ENCODE data around the gene C6orf89. TPM values are rescaled to one million over a fixed set of nuclear protein-coding genes. Genes with fewer than 3 reads are reported as not detected.
A peak's percentile ranks its signal among the peaks of the same experiment; 100 is the strongest.

Gene C6orf89
- total and polyA plus RNA-seq, 9 donors = 23.1 to 102 (median 62.2) TPM

DNA sequence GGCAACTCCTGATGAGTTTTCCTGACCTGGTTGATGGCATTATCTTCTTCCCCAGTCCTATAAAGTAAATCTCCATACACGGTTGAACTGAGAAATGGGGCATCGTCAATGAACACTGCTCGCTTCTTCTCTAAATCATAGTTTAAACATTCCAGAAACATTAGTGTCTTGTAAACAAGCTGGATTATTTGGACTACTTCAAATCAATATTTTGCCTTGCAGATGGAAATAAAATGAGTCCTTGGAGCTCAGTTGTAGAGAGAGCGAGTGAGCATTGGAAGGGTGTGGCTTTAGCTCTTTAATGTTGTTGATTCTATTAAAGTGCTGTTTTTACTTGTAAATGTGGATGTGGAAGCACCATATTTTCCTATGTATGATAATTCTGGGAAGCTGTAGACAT is 18.4 kb downstream of the C6orf89 start:
- no peaks in the 10 kb centered on the region for H3K9me3 ChIP-seq
- H3K27me3 ChIP-seq = no peaks in the 10 kb centered on the region
- peak overlapping the region in 1 of 2 donors; percentile 60 for H3K27ac ChIP-seq
- DNase-seq = no peak
- H3K36me3 ChIP-seq = no peaks in the 10 kb centered on the region
- H3K4me1 ChIP-seq (ENCODE audit: insufficient read depth) = peaks cover 24% of the 10 kb centered on the region
- intact Hi-C loops (cut with DNase I) = no loop called here
- 10 to 38% (median 24%) methylated on average over 4 of the region's 4 CpGs for WGBS, 3 donors
- TF ChIP-seq POLR2A (IDR thresholded peaks at IDR 0.05) (no peak), EP300 (IDR thresholded peaks at IDR 0.05) (no peak)
- TF ChIP-seq, protein P1, sequence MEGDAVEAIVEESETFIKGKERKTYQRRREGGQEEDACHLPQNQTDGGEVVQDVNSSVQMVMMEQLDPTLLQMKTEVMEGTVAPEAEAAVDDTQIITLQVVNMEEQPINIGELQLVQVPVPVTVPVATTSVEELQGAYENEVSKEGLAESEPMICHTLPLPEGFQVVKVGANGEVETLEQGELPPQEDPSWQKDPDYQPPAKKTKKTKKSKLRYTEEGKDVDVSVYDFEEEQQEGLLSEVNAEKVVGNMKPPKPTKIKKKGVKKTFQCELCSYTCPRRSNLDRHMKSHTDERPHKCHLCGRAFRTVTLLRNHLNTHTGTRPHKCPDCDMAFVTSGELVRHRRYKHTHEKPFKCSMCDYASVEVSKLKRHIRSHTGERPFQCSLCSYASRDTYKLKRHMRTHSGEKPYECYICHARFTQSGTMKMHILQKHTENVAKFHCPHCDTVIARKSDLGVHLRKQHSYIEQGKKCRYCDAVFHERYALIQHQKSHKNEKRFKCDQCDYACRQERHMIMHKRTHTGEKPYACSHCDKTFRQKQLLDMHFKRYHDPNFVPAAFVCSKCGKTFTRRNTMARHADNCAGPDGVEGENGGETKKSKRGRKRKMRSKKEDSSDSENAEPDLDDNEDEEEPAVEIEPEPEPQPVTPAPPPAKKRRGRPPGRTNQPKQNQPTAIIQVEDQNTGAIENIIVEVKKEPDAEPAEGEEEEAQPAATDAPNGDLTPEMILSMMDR (IDR thresholded peaks at IDR 0.05) = no peak
- H3K4me3 ChIP-seq = no peak overlapping the region

DNA sequence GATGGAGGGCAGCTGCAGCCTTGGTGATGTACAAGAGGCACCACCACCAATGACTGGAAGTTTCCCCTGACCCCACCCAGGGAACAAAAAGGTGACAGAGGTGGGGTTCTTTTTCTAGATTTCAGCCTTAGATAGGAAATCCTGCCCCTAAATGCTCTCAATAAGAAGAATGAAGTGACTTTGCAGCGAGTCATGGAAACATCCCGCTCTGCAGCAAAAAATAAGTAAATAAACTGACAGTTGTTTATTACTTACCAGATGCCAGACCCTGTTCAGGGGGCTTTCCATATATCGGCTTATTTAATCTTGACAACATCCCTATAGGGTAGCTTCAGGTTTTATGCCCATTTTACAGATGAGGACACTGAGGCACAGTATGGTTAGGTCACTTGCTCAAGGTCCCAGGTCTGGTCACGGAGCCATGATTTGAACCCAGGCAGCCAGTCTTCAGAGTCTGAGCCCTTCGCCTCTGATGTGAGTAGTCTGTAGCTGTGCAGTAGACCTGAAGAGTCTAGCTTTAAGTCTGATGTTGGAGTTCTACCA is 19.2 kb downstream of the C6orf89 start:
- H3K4me1 ChIP-seq (ENCODE audit: insufficient read depth) = peaks cover 24% of the 10 kb centered on the region
- TF ChIP-seq EP300 (IDR thresholded peaks at IDR 0.05) (no peak), POLR2A (IDR thresholded peaks at IDR 0.05) (no peak)
- TF ChIP-seq, protein P1 (IDR thresholded peaks at IDR 0.05) = no peak
- no peaks in the 10 kb centered on the region for H3K9me3 ChIP-seq
- H3K27me3 ChIP-seq = no peaks in the 10 kb centered on the region
- intact Hi-C loops (cut with DNase I) = no loop called here
- no peak for DNase-seq
- WGBS, 3 donors = 89 to 97% (median 91%) methylated on average over 5 of the region's 5 CpGs
- H3K27ac ChIP-seq = peak overlapping the region in 1 of 2 donors; percentile 60
- H3K36me3 ChIP-seq = no peaks in the 10 kb centered on the region
- H3K4me3 ChIP-seq = no peak overlapping the region

DNA sequence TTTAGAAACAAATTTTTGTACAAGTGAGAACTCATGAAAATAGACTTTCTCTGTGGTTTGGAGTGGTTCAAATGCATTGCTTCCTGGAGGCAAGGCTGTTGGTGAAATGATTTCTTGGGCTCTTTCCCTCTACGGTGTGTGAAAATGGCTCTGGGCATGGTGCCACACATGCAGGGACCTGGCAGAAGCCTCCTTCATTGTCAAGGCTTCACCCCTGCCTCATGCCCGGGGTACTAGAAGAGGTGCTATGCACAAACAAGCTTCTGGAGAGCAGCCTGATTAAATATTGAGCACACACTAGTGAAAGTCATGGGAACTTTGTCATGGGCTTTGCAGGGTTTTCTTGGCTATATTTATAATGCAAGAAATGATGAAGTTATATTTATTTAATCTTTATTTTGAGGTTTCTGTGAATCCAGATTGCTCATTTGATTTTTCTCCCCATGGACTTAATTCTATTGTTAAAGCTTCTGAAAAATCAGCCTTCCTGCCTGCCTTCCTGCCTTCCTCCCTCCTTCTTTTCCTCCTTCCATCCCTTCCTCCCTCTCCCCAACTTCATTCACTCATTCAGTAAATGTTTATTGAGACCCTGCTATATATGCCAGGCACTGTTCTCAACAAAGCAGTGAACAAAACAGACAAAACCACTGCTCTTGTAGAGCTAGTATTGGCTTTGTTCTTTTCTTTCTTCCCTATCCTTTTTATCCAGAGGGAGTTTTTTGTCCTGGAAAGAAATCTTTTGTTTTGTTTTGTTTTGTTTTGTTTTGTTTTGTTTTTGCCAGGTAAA is 21.0 kb downstream of the C6orf89 start:
- DNase-seq = peak in 1 of 5 donors; percentile 52
- intact Hi-C loops (cut with DNase I) = no loop called here

DNA sequence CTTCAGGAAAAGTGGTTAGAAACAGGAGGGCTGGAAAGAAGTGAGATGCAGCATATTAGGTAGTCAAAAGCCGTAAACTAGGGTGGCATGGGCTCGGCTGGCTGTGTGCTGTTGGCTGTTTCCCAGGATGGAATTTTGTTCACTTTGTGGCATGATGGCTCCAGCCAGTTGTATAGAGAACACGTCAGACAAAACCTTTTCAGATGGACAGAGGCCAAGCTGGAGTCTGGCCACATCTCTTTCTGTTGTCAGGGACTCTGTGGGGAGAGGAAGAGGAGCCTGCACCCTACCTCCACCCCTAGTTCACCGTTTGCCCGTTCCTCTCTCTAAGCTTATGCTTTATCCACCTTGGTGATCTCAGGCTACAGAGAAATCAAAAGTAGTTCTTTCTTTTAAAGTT is 22.0 kb downstream of the C6orf89 start:
- Histone ChIP-seq H3K9me3 (no peaks in the 10 kb centered on the region), H3K27me3 (no peaks in the 10 kb centered on the region), H3K4me1 (ENCODE audit: insufficient read depth) (peaks cover 25% of the 10 kb centered on the region), H3K36me3 (no peaks in the 10 kb centered on the region), H3K27ac (peak overlapping the region in 1 of 2 donors; percentile 49), H3K4me3 (no peak overlapping the region)
- intact Hi-C loops (cut with DNase I) = no loop called here
- WGBS, 3 donors = 11 to 24% (median 16%) methylated on average over 5 of the region's 5 CpGs
- peak; percentile 56 to 86 (median 80) for DNase-seq
- TF ChIP-seq, protein P1 (IDR thresholded peaks at IDR 0.05) = no peak
- no peak for TF ChIP-seq POLR2A (IDR thresholded peaks at IDR 0.05)
- no peak for TF ChIP-seq EP300 (IDR thresholded peaks at IDR 0.05)

More for the DNA sequence above, 21.0 kb downstream of the C6orf89 start:
- TF ChIP-seq EP300 (IDR thresholded peaks at IDR 0.05) = no peak
- H3K4me1 ChIP-seq (ENCODE audit: insufficient read depth) = peaks cover 25% of the 10 kb centered on the region
- peak overlapping the region in 1 of 2 donors; percentile 49 for H3K27ac ChIP-seq
- H3K9me3 ChIP-seq = no peaks in the 10 kb centered on the region
- H3K36me3 ChIP-seq = no peaks in the 10 kb centered on the region
- H3K27me3 ChIP-seq = no peaks in the 10 kb centered on the region
- 6 to 17% (median 11%) methylated on average over 2 of the region's 2 CpGs for WGBS, 3 donors
- H3K4me3 ChIP-seq = no peak overlapping the region

DNA sequence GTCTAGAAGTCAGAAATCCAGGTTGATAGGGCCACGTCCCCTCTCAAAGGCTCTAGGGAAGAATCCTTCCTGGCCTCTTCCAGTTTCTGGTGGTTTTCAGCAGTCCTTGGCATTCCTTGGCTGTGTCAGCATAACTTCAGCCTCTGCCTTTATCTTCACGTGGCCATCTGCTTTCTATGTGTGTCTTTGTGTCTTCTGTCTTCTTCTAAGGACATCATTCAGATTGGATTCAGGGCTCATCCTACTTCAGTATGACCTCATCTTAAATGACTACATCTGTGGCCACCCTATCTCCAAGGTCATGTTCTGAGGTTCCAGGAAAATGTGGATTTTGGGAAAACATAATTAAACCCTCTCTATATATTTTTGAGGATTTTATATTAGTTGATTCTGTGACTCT is 23.0 kb downstream of the C6orf89 start:
- 32 to 54% (median 38%) methylated on average over 2 of the region's 2 CpGs for WGBS, 3 donors
- Histone ChIP-seq H3K27ac (peak overlapping the region in 1 of 2 donors; percentile 12), H3K4me1 (ENCODE audit: insufficient read depth) (peaks cover 27% of the 10 kb centered on the region), H3K27me3 (no peaks in the 10 kb centered on the region), H3K4me3 (no peak overlapping the region), H3K36me3 (no peaks in the 10 kb centered on the region), H3K9me3 (no peaks in the 10 kb centered on the region)
- TF ChIP-seq POLR2A (IDR thresholded peaks at IDR 0.05) (no peak), EP300 (IDR thresholded peaks at IDR 0.05) (no peak)
- TF ChIP-seq, protein P1 (IDR thresholded peaks at IDR 0.05) = no peak
- no peak for DNase-seq
- intact Hi-C loops (cut with DNase I) = no loop called here
